B cell (primary cell): ENCODE measurements around the gene SYNE1. TPM values are rescaled to one million over a fixed set of nuclear protein-coding genes. Genes with fewer than 3 reads are reported as not detected.

ENCODE experiments used
- ATAC-seq: fragments of 200-7000 bp; cut with Tn5 transposase; one replicate; pipeline ENCODE4 v1.10.0; 2021; ENCODE audit warnings: low read depth, mild to moderate bottlenecking, moderate number of reproducible peaks, moderate library complexity
- CTCF ChIA-PET: fragments of 350-600 bp; sonication (Branson Sonifier 250); formaldehyde crosslinking; loops from one replicate; lab custom pipeline; 2021; ENCODE audit warnings: antibody characterized with exemption, inconsistent platforms; lab: Charles Lee
- POLR2A ChIA-PET: fragments of 350-600 bp; sonication (Branson Sonifier 250); formaldehyde crosslinking; loops from one replicate; lab custom pipeline; 2021; ENCODE audit warnings: antibody characterized with exemption; lab: Charles Lee
- DNase-seq: peaks from one replicate; pipeline ENCODE4 v3.0.0; 2013
- H2AFZ ChIP-seq: 2 replicates; pipeline ENCODE4 v1.6.1; 2012; ENCODE audit warnings: mild to moderate bottlenecking, low read depth, low read length; ENCODE audit not compliant: insufficient read depth, poor library complexity, severe bottlenecking
- H3K27ac ChIP-seq, 2 donors: 1 replicate in 1 of 2; 2 replicates in 1 of 2; pipeline ENCODE4 v1.5.1; 2012 to 2013; ENCODE audit warnings: low read length in 2 of 2, mild to moderate bottlenecking in 2 of 2, moderate library complexity in 1 of 2
- H3K27me3 ChIP-seq, 4 experiments: fragments of 200-600 bp in 1 of 4; sonication (generic) in 1 of 4; replicated peaks in 1 of 4; 1 replicate in 2 of 4; 2 replicates in 2 of 4; pipeline versions ENCODE4 v1.6.1 to v1.7.0; 2013 to 2016; ENCODE audit warnings: low read length in 3 of 4, mild to moderate bottlenecking in 2 of 4, mixed read lengths in 1 of 4, moderate library complexity in 1 of 4; ENCODE audit not compliant: insufficient read depth in 4 of 4, control insufficient read depth in 3 of 4; ENCODE audit errors: control extremely low read depth in 1 of 4
- H3K36me3 ChIP-seq, 2 experiments: replicated peaks in 1 of 2; 1 replicate in 1 of 2; 2 replicates in 1 of 2; pipeline versions ENCODE4 v1.6.1 to v1.7.1; 2013; ENCODE audit warnings: low read length in 1 of 2; ENCODE audit not compliant: insufficient read depth in 2 of 2, control insufficient read depth in 1 of 2; ENCODE audit errors: control extremely low read depth in 1 of 2, extremely low read depth in 1 of 2
- H3K4me1 ChIP-seq, 2 donors: fragments of 200-600 bp in 1 of 2; sonication (generic) in 1 of 2; 1 replicate in 1 of 2; 2 replicates in 1 of 2; pipeline versions ENCODE4 v1.5.1 to v1.6.1; 2013 to 2017; ENCODE audit warnings: low read length in 2 of 2; ENCODE audit not compliant: control insufficient read depth in 2 of 2, insufficient read depth in 2 of 2
- H3K4me2 ChIP-seq: replicated peaks from 2 replicates; pipeline ENCODE3; 2012; ENCODE audit warnings: mild to moderate bottlenecking, low read depth, low read length; ENCODE audit not compliant: poor library complexity, severe bottlenecking
- H3K4me3 ChIP-seq, 5 experiments: fragments of 200-600 bp in 1 of 5; sonication (generic) in 1 of 5; 1 replicate in 3 of 5; 2 replicates in 2 of 5; pipeline versions ENCODE4 v1.5.1 to v1.7.0; 2011 to 2016; ENCODE audit warnings: low read length in 4 of 5, mild to moderate bottlenecking in 4 of 5, low read depth in 2 of 5, control low read depth in 1 of 5, moderate library complexity in 1 of 5; ENCODE audit not compliant: insufficient read depth in 1 of 5; ENCODE audit errors: control extremely low read depth in 1 of 5, extremely low read depth in 1 of 5
- H3K79me2 ChIP-seq: fragments of 200-600 bp; sonication (generic); one replicate; pipeline ENCODE4 v1.6.0; 2016; ENCODE audit warnings: low read length; ENCODE audit not compliant: control insufficient read depth, insufficient read depth
- H3K9ac ChIP-seq: fragments of 200-600 bp; sonication (generic); 2 replicates; pipeline ENCODE4 v1.6.1; 2017; ENCODE audit warnings: mild to moderate bottlenecking, low read length, moderate library complexity
- H3K9me3 ChIP-seq, 3 donors: one replicate each; pipeline versions ENCODE4 v1.6.1 to v1.7.1; 2013; ENCODE audit warnings: low read length in 2 of 3; ENCODE audit not compliant: control insufficient read depth in 2 of 3, insufficient read depth in 1 of 3; ENCODE audit errors: control extremely low read depth in 1 of 3
- H4K20me1 ChIP-seq: 2 replicates; pipeline ENCODE4 v1.6.0; 2012; ENCODE audit warnings: mild to moderate bottlenecking, low read length; ENCODE audit not compliant: insufficient read depth, control insufficient read depth, poor library complexity, severe bottlenecking
- H3K27ac Mint-ChIP-seq: one replicate; pipeline ENCODE4 v1.8.0; 2021; ENCODE audit warnings: mixed read lengths
- H3K27me3 Mint-ChIP-seq: one replicate; pipeline ENCODE4 v1.8.0; 2021; ENCODE audit warnings: mixed read lengths
- H3K4me1 Mint-ChIP-seq: one replicate; pipeline ENCODE4 v1.8.0; 2021; ENCODE audit warnings: mixed read lengths
- H3K4me3 Mint-ChIP-seq: one replicate; pipeline ENCODE4 v1.8.0; 2021; ENCODE audit warnings: mixed read lengths
- H3K9me3 Mint-ChIP-seq: one replicate; pipeline ENCODE4 v1.8.0; 2022; ENCODE audit warnings: mixed read lengths; ENCODE audit not compliant: insufficient read depth
- CTCF ChIP-seq: fragments of 200-600 bp; IDR thresholded peaks from one replicate; pipeline ENCODE4 v1.8.0; 2022; ENCODE audit warnings: antibody characterized with exemption, mild to moderate bottlenecking
- EZH2 ChIP-seq: IDR thresholded peaks from 2 replicates; pipeline ENCODE4 v1.6.1; 2012; ENCODE audit warnings: borderline replicate concordance, low read depth, mild to moderate bottlenecking, moderate library complexity, low read length; ENCODE audit not compliant: insufficient read depth, poor library complexity, severe bottlenecking
- WGBS: methylation state at CpG from one replicate; pipeline ENCODE4 v1.1.5; 2013; ENCODE audit warnings: missing lambda C conversion rate; ENCODE audit not compliant: insufficient coverage; 5-methylcytosine and 5-hydroxymethylcytosine counted together
- intact Hi-C: fragments of 100-400 bp; cut with micrococcal nuclease; formaldehyde crosslinking; loops from one replicate; pipeline ENCODE4 v1.10.0; 2022
- polyA plus RNA-seq: library from polyadenylated mRNA; depleted of rRNA; stranded (reverse); fragments of >200 nt; gene quantifications from 2 replicates; pipeline ENCODE4 v1.2.3, GENCODE V29; 2012
- total RNA-seq, 2 donors: library from RNA; stranded (reverse); fragments of 120-200 nt in 1 of 2; gene quantifications; 1 replicate in 1 of 2; 2 replicates in 1 of 2; pipeline versions ENCODE4 v1.2.3 to v1.2.4, GENCODE V29; 2013 to 2022

Gene SYNE1
- total and polyA plus RNA-seq, 2 donors (not counting 1 experiment from before 2014, with no cell fraction given): 49.2 to 108 TPM

GRCh38 chr6:152226119-152226518, 411.0 kb downstream of the SYNE1 start:
- no peak for DNase-seq
- Histone ChIP-seq H3K9ac (no peak overlapping the region), H3K4me1 (no peaks in the 10 kb centered on the region), H3K36me3 (peaks cover 36 to 54% of the 10 kb centered on the region in 2 experiments), H3K4me3 (no peak overlapping the region), H3K4me2 (no peak overlapping the region), H3K27ac (no peak overlapping the region), H3K9me3 (peaks cover 5 to 17% (median 15%) of the 10 kb centered on the region in 3 donors), H2AFZ (no peak overlapping the region), H4K20me1 (no peaks in the 10 kb centered on the region), H3K27me3 (no peaks in the 10 kb centered on the region), H3K79me2 (no peaks in the 10 kb centered on the region)
- TF ChIP-seq CTCF (no peak), EZH2 (no peak)
- Mint-ChIP-seq H3K27me3 (no peaks in the 10 kb centered on the region), H3K4me3 (no peak overlapping the region), H3K9me3 (peaks cover 10% of the 10 kb centered on the region), H3K27ac (no peak overlapping the region), H3K4me1 (no peaks in the 10 kb centered on the region)
- CTCF ChIA-PET: no interaction called here
- POLR2A ChIA-PET: no interaction called here
- no CpG with 5 or more reads among the region's 2 CpGs for WGBS
- no peak for ATAC-seq
- intact Hi-C loops: no loop called here

- Histone ChIP-seq H3K9ac (no peak overlapping the region), H4K20me1 (no peaks in the 10 kb centered on the region), H3K27me3 (no peaks in the 10 kb centered on the region), H2AFZ (no peak overlapping the region), H3K4me3 (no peak overlapping the region), H3K79me2 (no peaks in the 10 kb centered on the region), H3K27ac (no peak overlapping the region), H3K36me3 (peaks cover 41 to 58% of the 10 kb centered on the region in 2 experiments), H3K4me1 (no peaks in the 10 kb centered on the region), H3K4me2 (no peak overlapping the region), H3K9me3 (peaks cover 5 to 17% (median 15%) of the 10 kb centered on the region in 3 donors)
- POLR2A ChIA-PET: no interaction called here
- ATAC-seq: no peak
- Mint-ChIP-seq H3K27ac (no peak overlapping the region), H3K9me3 (peaks cover 10% of the 10 kb centered on the region), H3K4me3 (no peak overlapping the region), H3K27me3 (no peaks in the 10 kb centered on the region), H3K4me1 (no peaks in the 10 kb centered on the region)
- CTCF ChIA-PET: no interaction called here
- TF ChIP-seq CTCF (no peak), EZH2 (no peak)
- no peak for DNase-seq
- 92% methylated on average over 4 of the region's 7 CpGs for WGBS
- intact Hi-C loops: no loop called here
These were observed 411.8 kb downstream of the SYNE1 start for GRCh38 chr6:152225241-152225934.
